ENCODE measurements around the gene IFNLR1.

IFNLR1 gene

GRCh38 chr1:24147194-24147593 is 39.9 kb downstream of the IFNLR1 start:
- DNase-seq (ENCODE audit: low read depth), result no peak

GRCh38 chr1:24142546-24143534 is 44.2 kb downstream of the IFNLR1 start, which contains the start of gene IL22RA1:
IL22RA1 (minus strand) TSS chr1:24143140; CDS start chr1:24143082, 58 bp downstream.
- no peak for DNase-seq (ENCODE audit: low read depth)

- no peak for DNase-seq (ENCODE audit: low read depth)
Measured at GRCh38 chr1:24141311-24141997, 45.6 kb downstream of the IFNLR1 start.

- no peak for DNase-seq (ENCODE audit: low read depth)
Measured at GRCh38 chr1:24140741-24141181, 46.3 kb downstream of the IFNLR1 start.

GRCh38 chr1:24139841-24140425 is 47.2 kb downstream of the IFNLR1 start:
- no peak for DNase-seq (ENCODE audit: low read depth)

GRCh38 chr1:24139222-24139489 is 47.9 kb downstream of the IFNLR1 start:
- no peak for DNase-seq (ENCODE audit: low read depth)

- DNase-seq (ENCODE audit: low read depth), result no peak
Measured at GRCh38 chr1:24138476-24139221, 48.4 kb downstream of the IFNLR1 start.

GRCh38 chr1:24136956-24137539 is 50.0 kb downstream of the IFNLR1 start:
- no peak for DNase-seq (ENCODE audit: low read depth)

GRCh38 chr1:24134376-24134775 is 52.7 kb downstream of the IFNLR1 start:
- DNase-seq (ENCODE audit: low read depth), result no peak

- DNase-seq (ENCODE audit: low read depth), result no peak
Measured at GRCh38 chr1:24133819-24134218, 53.3 kb downstream of the IFNLR1 start.

- no peak for DNase-seq (ENCODE audit: low read depth)
Measured at GRCh38 chr1:24130385-24130784, 56.7 kb downstream of the IFNLR1 start.

GRCh38 chr1:24127801-24128363 is 59.2 kb downstream of the IFNLR1 start:
- DNase-seq (ENCODE audit: low read depth), result no peak

- no peak for DNase-seq (ENCODE audit: low read depth)
Measured at GRCh38 chr1:24127134-24127800, 59.8 kb downstream of the IFNLR1 start.

GRCh38 chr1:24126672-24127023 is 60.4 kb downstream of the IFNLR1 start:
- DNase-seq (ENCODE audit: low read depth), result no peak

GRCh38 chr1:24126018-24126671 is 60.9 kb downstream of the IFNLR1 start:
- no peak for DNase-seq (ENCODE audit: low read depth)

- no peak for DNase-seq (ENCODE audit: low read depth)
Measured at GRCh38 chr1:24125456-24125855, 61.6 kb downstream of the IFNLR1 start.

GRCh38 chr1:24124980-24125379 is 62.1 kb downstream of the IFNLR1 start:
- DNase-seq (ENCODE audit: low read depth), result no peak

- DNase-seq (ENCODE audit: low read depth), result no peak
Measured at GRCh38 chr1:24123611-24124010, 63.5 kb downstream of the IFNLR1 start.

GRCh38 chr1:24122776-24123175 is 64.3 kb downstream of the IFNLR1 start:
- DNase-seq (ENCODE audit: low read depth), result no peak

GRCh38 chr1:24121406-24121805 is 65.7 kb downstream of the IFNLR1 start:
- no peak for DNase-seq (ENCODE audit: low read depth)
